CD4-positive, alpha-beta T cell treated with Interleukin-21 for 1 hour (primary cell): ENCODE measurements around the gene ARHGAP25.

Source experiments
- DNase-seq: peaks from one replicate; pipeline ENCODE4 v3.0.0-alpha.2; 2020

Gene ARHGAP25, protein sequence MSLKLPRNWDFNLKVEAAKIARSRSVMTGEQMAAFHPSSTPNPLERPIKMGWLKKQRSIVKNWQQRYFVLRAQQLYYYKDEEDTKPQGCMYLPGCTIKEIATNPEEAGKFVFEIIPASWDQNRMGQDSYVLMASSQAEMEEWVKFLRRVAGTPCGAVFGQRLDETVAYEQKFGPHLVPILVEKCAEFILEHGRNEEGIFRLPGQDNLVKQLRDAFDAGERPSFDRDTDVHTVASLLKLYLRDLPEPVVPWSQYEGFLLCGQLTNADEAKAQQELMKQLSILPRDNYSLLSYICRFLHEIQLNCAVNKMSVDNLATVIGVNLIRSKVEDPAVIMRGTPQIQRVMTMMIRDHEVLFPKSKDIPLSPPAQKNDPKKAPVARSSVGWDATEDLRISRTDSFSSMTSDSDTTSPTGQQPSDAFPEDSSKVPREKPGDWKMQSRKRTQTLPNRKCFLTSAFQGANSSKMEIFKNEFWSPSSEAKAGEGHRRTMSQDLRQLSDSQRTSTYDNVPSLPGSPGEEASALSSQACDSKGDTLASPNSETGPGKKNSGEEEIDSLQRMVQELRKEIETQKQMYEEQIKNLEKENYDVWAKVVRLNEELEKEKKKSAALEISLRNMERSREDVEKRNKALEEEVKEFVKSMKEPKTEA

DNA sequence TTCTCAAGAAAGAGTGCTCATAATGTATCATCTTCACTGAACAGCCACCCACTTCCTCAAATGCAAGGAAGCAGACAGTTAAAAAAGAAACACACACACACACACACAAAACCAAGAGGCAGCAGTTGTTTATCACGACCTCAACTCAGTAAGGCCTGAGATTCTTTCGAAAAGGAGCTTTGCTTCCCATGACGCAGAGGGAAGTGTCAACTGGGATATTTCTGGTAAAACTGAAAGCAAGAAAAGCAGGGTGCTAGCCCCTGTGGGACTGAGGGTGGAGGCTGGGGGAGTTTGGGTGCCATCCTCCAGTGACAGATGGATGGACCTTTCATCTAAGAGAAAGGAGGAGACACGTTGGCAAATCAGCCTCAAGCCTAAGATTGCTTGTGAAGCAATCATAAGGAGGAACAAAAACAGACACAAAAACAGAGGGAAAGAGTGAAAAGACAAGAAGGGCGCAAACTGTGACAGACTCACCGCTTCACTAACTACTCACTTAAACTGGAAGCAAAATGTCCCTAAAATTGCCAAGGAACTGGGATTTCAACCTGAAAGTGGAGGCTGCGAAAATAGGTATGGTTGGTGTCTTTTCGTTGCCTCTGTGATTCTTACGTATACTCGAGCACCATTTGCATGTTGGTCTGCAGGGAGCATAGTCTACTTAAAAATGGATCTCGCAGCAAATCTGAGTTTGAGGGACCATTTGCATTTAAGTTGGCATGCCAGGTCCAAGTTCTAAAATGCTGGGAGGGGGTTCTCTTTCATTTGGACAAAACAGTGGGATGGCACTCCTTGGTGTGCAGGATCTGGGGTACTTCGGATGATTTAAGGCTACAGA is at the start of gene ARHGAP25:
ARHGAP25 (plus strand) TSS at position 124 of the 838 bp plus-strand sequence; CDS start at position 513, 389 bp downstream.
- DNase-seq = peak; percentile 73

DNA sequence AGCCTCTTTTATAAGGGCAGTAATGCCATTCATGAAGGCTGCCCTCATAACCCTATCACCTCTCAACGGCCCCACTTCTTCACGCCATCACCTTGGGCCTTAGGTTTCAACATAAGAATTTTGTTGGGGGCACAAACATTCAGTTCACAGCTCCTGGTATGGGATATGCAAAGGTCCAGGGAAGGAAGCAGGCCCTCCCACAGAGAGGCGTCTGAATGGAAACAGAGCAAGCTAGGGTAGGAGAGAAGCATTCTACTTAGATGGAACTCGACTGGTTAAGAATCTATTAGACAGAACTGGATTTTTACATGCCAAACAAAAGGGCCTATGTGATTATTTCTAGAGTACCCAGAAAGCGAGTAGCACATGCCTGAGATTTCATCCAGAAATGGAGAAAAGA is 48.4 kb upstream of the ARHGAP25 start:
- DNase-seq = no peak

DNA sequence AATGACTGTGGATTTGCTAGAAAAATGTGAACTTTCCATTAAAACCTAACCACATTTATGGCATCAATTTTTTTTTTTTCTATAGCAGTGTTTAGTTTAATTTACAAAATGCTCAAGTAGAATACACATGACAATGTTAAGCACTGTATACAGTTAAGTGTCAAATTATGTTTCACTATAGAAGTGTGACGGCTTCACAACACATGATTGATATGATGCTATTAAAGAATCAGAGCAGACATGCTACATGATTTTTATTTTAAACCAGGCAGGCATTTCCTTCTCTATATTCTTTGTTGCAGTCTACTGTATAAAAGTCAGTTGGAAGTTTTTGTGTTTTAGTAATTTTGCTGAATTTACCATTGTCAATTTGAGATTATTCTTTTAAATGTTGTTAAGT is 47.6 kb upstream of the ARHGAP25 start:
- no peak for DNase-seq

DNA sequence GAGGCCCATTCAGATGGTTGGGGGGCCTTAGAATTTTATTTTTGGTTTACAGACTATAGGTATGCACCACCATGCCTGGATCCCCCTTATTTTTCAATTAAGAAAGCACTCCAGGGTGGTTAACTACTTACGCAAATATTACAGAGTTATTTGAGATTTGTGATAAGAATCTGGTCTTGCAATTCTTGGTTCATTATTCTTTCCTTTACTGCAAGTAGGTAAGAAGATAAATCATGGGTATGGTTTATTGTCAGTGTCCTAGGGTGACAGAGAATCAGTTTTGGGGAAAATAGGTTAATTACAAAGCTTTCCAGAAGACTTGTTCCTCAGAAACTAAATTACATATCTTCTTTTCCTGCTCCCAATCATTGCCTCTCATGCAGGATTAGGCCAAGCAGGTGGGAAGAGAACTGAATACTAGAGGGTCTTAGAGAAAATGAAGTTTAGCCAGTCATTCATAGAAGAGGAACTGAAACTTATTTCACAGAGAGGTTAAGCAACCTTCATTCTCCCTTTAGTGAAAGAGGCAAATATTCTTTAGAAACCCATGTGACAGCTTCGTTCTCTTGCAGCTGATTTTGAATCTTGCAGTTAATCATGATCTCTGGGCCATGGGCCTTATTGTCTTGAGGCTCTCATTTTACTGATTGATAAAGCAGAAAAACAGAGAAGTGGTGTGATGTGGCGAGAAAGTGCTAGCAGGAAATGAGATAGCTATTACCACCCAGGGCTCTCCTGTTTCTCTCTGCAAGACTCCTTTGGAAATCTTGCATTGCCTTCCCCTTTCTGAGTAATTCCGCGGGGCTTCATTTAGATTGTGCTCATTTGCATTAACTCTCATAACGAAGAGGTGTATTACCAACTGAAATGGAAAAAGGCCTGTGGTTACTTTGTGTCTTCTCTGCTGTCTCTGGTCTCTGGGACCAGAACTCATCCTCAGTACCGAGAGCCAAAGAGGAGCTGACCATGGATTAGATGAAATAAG is 44.8 kb upstream of the ARHGAP25 start:
- peak; percentile 2 for DNase-seq

DNA sequence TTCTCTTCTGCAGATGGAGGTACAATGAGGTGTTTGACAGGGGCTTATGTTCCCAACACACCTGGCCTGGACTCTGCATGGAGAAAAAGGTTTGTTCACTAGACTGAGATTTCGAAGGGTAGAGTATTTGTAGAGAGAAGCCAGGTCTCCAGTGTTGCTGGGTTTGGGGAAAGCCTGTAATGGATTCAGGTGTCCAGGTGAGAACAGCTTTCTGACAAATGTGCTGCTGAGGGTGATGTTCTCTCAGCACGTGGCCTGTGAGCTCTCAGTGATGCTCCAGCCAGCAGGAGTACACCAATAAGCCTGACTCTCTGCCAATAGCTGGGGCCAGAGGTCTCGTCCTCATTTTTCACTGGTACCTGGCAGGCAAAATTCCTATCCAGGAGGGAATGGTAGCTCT is 43.8 kb upstream of the ARHGAP25 start:
- no peak for DNase-seq

DNA sequence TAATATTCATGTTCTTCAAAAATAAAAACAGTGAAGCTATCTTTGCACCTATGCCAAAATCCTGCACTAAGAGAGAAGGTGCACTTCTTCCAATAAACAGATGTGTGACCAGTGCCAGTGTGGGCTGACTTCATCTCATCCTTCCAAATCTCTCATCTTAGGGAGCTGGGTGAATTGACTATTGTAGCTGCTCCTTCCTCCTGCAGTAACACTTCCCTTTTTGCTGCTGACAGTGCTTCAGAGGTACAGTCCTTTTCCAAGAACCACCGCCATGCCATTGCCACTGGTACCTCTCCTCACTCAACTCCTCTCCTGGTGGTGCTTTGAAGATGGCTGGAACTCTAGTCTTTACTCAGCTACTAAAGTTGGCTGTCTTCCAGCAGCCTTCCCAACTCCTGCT is 42.1 kb upstream of the ARHGAP25 start:
- DNase-seq = no peak

DNA sequence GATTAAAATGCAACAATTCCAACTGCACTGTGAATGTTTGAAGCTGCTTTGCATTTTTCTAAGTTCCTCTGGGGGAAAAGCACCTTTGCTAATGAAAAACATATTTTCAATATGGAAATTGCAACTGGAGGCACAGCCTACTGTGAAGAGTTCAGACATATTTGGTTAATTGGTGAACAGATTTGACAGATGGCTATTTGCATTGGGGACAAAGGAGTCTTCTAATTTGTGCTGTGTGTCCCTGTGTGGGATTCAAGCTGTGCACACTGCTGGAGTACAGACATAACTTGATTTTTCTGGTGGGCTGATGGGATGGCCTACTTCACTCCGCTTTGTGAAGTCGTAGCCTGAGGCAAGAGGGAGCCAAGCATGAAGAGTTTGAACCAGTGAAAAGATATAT is 40.7 kb upstream of the ARHGAP25 start:
- DNase-seq = no peak

DNA sequence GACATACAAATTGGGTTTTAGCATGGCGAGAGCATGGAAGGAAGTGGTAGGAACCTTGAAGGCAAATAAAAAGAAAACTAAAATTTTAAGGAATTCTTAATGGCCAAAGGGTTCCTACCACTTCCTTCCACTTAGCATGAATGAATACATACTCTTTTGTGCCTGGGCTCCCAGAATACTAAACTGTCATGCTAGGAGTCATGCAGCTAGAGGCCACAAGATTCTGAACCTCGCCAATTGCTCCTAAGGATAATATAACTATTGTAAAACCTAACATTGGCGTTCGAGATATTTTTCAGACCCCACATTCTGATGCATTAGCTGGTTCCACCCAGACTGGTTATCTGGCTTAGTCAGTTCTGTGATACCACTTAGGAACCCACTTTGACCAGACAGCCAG is 38.6 kb upstream of the ARHGAP25 start:
- DNase-seq = no peak

DNA sequence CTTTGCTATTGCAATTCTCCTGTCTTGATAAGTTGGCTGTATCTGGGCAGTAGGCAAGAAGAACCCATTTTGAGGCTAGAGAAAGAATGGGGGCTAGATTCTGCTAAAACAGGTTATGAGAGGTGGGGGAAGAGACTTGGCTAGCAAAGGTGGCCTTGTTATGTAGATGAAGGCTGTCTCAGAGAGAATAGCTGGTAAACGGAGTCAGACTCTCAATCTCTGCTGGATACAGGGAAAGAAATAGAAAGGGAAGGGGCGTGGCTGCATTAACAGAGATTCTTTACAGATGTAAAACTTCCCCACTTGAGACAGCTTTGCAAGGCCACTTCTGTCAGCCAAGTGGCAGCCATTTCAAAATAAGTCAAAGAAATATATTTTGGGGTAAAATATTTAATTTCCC is 38.1 kb upstream of the ARHGAP25 start:
- no peak for DNase-seq

DNA sequence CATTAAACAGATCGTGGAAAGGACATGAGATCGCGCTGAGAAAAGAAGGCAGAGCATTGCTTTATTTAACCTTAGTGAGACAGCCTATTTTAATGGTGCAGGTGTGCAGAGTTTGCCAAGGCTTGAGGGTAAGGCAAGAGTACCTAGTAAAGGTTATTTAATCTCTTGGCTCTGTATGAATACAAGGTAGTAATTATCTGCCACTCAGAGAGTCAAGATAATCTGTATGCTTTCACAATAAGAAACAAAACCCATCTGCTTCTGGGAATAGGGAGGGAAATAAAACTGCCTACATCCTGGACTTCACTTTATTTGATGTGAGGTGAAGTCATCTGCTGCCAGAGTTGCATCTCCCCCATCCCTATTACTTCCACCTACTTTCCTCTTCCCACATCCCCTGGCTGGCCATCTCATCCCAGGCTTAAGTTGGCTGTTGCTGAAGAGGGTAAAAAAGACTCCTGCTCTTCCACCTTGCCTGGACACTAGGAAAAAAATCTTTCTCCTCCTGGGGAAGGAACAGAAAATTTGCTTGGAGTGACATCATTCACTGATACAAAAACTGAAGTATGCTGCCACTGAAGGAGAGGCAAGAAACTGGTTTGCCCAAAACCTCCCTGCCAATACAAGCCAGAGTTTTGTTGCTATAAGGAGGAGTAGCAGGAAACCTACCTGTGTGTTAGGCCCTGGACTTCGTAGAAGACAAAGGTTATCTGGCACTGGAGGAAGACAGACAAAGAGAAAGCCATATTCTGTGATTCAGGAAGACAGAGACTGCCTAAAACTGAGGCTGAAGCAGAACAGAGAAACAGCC is 35.8 kb upstream of the ARHGAP25 start:
- no peak for DNase-seq

DNA sequence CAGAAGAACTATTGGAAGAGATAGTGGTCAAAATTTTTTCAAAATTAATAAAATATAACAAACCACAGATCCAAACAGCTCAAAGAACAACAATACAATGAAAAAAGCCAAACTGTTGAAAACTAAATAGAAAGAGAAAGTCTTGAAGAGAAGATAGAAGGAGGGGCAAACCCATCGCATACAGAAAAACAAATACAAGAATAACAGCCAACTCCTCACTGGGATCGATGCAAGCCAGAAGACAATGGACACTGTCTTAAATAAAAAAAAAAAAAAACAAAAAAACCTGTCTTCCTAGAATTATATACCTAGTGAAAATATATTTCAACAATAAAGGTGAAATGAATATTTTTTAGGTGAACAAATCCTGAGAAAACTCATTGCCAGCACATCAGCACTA is 34.1 kb upstream of the ARHGAP25 start:
- no peak for DNase-seq

DNA sequence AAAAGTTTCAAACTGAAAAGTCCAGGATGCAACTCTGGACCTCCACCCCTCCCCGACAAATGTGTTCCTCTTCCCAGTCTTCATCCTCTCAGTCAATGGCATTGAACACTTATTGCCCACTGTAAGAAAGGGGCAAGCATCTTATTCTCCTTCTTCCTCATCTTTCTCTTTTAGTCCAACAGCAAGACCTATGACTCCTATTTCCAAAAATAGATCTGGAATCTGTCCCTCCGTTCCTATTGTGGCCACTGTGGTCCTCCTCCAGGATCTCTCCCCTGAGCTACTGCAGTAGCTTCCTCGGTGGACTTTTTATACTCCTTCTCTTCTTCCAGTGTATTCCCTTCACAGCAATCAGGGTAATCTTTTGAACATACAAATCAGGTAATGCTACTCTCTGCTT is 28.0 kb upstream of the ARHGAP25 start:
- no peak for DNase-seq

DNA sequence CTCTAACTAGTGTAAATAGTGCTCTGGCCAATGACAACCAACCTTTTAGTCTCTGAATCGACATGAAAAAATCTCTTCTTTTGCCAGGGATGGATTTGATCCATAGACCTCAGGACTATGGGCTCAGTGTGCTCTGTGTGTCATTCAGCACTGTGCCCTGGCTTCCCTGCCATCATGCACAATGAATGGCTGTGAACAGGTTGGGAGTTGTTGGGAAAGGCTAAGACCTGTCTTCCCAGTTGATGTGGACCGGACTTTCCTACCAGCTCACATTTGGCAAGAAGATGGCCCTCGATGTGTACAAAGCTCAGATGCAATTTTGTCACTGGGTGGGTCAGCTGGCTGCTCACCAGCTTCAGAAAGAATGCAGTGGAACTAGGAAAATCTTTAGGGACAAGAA is 26.0 kb upstream of the ARHGAP25 start:
- DNase-seq = no peak

DNA sequence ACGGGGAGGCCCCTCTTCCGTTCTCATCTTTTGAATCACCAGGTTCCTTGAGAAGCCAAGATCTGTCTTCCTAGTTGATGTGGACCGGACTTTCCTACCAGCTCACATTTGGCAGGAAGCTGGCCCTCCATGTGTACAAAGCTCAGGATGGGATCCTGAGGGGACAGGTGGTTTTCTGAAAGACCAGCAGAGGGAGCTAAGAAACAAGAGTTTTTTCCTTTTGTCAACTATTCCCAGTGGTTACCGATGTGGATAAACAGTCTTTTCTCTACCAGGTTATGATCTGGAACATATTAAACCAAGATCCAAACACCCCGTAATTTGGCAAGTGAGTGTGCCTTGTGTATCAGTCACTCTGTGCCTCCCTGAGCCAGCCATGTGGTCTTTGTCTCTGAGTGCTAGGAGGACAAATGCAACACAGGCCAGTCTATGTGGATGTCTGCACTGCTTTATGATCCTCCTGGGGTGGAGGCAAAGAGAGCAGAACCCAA is 25.1 kb upstream of the ARHGAP25 start:
- DNase-seq = peak; percentile 54

DNA sequence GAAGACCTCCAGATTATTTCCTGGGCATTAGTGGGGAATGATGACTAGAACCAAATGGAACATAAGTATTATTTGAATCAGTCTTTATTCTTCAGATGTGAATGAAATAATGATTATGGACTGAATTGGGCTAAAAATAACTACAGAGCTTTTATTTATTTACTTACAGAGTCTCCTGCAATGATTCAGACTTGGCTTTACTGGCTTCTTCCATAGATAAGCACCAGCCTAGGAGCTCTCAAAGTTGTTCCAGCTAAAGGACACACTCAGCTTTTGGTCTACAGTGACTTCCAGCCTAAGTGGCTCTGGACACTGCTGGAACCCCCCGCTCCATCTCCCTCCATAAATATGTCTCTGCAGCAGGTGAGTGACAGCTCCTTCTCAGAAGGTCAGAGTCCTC is 24.3 kb upstream of the ARHGAP25 start:
- DNase-seq = no peak

DNA sequence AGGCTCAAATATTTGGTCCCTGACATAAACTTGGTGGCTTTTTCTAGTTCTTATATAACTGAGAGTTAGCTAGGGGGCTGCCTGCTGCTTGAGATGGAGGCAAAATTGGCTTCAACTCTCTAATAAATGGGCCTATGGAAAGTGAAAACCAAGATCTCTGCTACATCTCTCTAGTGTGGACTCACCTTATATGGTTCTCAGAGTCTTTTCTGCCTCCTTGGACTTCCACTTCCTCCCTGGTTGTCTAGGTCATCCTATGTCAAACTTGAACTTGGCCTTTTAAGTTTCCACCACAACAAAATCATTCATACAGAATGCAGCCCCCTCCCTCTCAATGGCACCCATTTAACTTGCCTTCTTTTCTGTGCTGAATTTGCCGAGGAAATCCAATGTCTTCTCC is 23.9 kb upstream of the ARHGAP25 start:
- DNase-seq = no peak

DNA sequence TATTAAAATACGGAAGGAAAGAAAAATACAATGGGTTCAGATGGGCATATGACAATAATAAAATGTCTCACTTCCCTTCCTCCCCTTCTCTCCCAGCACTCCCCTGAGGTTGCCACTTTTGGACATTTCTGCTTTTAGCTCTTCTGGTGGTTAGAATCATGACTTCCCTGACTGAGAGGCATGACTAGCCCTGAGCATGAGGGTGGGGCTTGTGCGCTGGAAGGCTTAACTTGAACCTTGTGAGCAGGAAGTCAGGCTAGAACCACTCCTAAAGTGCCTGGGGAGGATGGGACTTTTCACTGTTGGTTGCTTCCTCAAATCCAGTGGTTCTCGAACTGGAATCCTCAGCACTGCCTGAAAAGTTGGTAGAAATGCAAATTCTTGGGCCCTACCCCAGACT is 19.7 kb upstream of the ARHGAP25 start:
- DNase-seq = peak; percentile 55

DNA sequence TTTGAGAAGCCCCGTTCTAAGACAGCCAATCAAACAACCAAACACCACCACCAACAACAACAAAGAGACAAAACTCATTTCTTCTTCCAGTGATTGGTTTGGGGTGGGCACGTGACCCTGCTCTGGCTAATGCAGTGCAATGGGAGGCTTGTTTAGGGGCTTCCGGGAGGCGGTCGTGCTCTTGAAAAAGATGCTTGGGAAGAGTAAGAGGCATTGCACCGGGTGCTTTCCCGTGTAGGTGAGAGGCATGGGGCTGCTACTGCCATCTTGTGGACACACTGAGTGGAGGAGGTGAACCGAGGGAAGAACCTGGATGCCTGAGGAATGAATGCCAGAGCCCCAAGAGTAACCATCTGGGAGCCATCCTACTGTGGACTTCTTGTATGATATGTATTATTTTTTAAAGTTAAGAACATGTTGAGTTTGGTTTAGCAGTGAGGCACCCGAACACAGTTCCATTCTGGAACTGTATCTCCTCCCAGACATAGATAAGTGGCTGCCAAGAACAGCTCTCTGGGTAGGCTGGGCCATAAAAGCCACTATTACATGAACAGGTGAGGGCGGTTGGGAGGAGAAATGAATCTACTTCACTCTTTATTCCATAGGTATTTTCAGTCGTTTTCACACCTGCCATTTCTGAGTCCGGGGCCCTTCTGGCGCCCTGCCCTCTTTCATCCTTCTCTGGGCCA is 19.1 kb upstream of the ARHGAP25 start:
- DNase-seq = peak; percentile 64

DNA sequence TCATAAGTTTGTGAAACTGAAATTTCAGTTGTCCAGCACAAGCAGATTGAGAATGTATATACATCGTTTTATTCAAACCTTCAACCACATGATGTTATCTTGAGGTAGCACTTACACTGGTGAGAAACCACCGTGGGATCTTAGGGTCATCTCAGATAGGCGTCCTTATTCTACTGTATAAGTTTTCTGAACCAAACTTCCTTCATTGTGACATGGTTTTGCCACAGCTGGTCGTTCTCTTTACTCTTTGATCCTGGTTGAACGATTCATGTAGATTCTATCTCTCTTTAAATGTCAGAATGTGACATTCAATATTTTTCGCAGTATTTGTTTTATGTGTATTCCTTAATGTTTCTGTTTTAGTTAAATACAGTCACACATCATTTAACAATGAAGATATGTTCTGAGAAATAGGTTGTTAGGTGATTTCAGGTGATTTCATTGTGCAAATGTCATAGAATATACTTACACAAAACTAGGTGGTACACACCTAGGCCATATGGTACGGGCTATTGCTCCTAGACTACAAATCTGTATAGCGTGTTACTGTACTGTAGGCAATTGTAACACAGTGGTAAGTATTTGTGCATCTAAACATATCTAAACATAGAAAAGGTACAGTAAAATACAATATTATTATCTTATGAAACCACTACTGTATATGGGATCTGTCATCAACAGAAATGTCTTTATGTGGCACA is 17.9 kb upstream of the ARHGAP25 start:
- no peak for DNase-seq

DNA sequence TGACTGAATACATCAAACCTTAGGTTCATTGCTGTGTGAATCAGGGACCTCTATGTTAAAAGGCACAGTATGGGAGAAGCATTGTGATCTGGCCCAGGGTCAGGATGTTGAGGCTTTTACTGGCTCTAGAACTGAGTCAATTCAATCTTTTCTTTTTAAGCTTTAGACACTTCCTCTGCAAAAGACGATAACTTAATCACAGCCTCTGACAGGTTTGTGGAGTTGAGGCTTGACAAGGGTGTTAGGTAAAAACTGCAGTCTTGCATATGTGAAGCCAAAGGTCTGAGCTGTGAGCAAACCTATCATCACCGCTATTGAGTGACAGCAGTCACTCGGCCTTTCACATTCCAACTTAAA is 17.3 kb upstream of the ARHGAP25 start:
- DNase-seq = no peak
